Transverse colon (tissue), 4 donors: ENCODE data around the gene TACC2.
A peak's percentile ranks its signal among the peaks of the same experiment; 100 is the strongest.

ENCODE experiments used
- CTCF ChIP-seq, 5 experiments: fragments of 200-600 bp in 3 of 5; fragments of 450-650 bp in 2 of 5; sonication (generic) in 3 of 5; IDR thresholded peaks; 1 replicate in 2 of 5; 2 replicates in 3 of 5; pipeline ENCODE4 v1.5.1; 2016 to 2017; ENCODE audit warnings: antibody characterized with exemption in 5 of 5, inconsistent platforms in 3 of 5, mild to moderate bottlenecking in 2 of 5, moderate library complexity in 1 of 5
- EP300 ChIP-seq: sonication (generic); formaldehyde crosslinking; IDR thresholded peaks from one replicate; pipeline ENCODE4 v1.6.1; 2017; ENCODE audit warnings: antibody characterized with exemption, low read depth
- POLR2A ChIP-seq: fragments of 450-650 bp; IDR thresholded peaks from one replicate; pipeline ENCODE4 v1.6.1; 2016; ENCODE audit warnings: antibody characterized with exemption, mild to moderate bottlenecking, moderate library complexity
- POLR2AphosphoS5 ChIP-seq, 3 donors: sonication (generic); formaldehyde crosslinking; IDR thresholded peaks; one replicate each; pipeline ENCODE4 v1.6.1; 2016; ENCODE audit warnings: antibody characterized with exemption in 3 of 3

GRCh38 chr10:121975295-121976086 is 13.5 kb upstream of the TACC2 start:
- TF ChIP-seq EP300 (no peak), POLR2A (no peak), CTCF (IDR thresholded peaks at IDR 0.05) (peak in 1 of 5 experiments; percentile 28), POLR2AphosphoS5 (IDR thresholded peaks at IDR 0.05) (no peak)
